ENCODE data around the gene ANKRD18A.

DNA sequence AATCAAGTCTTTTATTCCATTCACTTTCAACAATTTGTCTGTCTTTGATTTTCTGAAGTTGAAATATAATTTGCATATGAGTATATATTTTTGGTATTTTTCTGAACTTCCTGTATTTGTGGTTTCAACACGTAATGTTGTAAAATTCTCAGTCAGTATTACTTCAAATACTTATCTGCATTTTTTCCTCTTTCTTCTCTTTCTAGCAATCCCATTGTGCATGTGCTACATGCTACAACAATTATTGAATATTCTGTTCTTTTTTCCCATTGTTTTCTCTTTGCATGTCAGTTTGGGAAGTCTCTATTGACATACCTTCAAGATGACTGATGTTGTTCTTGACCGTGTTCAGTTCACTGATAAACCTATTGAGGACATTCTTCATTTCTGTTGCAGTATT is 5.6 kb upstream of the ANKRD18A start:
- TF ChIP-seq ZNF274 (IDR thresholded peaks at IDR 0.05; ENCODE audit: low read depth, low read length) (no peak), SUZ12 (IDR thresholded peaks at IDR 0.05; ENCODE audit: extremely low read depth, insufficient read depth, insufficient read length) (no peak), YY1 (IDR thresholded peaks at IDR 0.05; ENCODE audit: insufficient read depth, insufficient read length) (no peak)

Measured in NT2/D1 (cell line).